Loucy (cell line): Measurements from ENCODE around the gene OGFR.

ENCODE experiments used
- EZH2phosphoT487 ChIP-seq: fragments of 200-600 bp; IDR thresholded peaks from 2 replicates; pipeline ENCODE4 v1.6.1; 2018; ENCODE audit warnings: antibody characterized with exemption, mild to moderate bottlenecking, moderate library complexity, borderline replicate concordance
- TF ChIP-seq, protein P1 (sequence below): fragments of 200-600 bp; sonication (generic); conservative IDR thresholded peaks from 2 replicates; pipeline ENCODE4 v1.5.1; 2014; ENCODE audit warnings: mild to moderate bottlenecking, antibody characterized with exemption, low read length

DNA sequence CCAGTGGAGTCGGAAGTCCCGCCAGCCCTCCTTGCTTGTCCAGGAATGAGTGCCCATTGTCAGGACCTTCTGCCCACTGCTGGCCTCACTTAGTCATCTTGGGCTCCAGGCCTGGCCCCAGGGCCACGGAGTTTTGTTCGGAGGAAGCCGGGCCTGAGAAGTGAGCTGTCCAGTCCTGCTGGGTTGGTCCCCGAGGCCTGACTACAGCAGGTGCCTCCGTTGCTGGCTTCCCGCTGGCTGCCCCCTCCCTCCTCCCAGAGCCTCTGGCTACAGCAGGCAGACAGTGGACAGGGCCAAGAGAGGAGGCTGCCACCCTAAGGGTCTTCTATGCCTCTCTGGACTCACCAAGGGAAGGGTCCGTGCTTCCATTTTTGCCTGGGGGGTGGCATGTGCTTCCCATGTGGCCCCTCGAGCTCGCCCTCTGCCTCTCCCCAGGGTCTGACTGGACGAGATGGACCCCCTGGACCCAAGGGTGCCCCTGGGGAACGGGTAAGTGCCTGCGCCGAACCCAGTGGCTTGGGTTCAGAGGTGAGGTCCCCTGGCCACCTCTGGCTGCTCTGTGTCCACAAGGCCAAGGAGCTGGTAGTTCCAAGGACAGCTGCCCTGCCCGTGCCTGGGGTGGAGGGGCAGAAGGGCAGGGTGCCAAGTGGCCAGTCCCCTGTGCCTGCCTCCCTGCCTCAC lies 15.0 kb downstream of the OGFR start:
- TF ChIP-seq, protein P1, sequence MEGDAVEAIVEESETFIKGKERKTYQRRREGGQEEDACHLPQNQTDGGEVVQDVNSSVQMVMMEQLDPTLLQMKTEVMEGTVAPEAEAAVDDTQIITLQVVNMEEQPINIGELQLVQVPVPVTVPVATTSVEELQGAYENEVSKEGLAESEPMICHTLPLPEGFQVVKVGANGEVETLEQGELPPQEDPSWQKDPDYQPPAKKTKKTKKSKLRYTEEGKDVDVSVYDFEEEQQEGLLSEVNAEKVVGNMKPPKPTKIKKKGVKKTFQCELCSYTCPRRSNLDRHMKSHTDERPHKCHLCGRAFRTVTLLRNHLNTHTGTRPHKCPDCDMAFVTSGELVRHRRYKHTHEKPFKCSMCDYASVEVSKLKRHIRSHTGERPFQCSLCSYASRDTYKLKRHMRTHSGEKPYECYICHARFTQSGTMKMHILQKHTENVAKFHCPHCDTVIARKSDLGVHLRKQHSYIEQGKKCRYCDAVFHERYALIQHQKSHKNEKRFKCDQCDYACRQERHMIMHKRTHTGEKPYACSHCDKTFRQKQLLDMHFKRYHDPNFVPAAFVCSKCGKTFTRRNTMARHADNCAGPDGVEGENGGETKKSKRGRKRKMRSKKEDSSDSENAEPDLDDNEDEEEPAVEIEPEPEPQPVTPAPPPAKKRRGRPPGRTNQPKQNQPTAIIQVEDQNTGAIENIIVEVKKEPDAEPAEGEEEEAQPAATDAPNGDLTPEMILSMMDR, result no peak
- TF ChIP-seq EZH2phosphoT487, result no peak
